NCI-H226 (cell line): ENCODE results near the gene RNF13.
A peak's percentile ranks its signal among the peaks of the same experiment; 100 is the strongest.

Source experiments
- DNase-seq: peaks from one replicate; pipeline ENCODE4 v3.0.0-alpha.2; 2015

RNF13 gene

GRCh38 chr3:149812606-149813366, at the start of gene RNF13:
TSS of gene RNF13 (plus strand) at chr3:149813215. CDS start at chr3:149846027, 32,812 bp downstream.
- peak; percentile 94 for DNase-seq

DNA sequence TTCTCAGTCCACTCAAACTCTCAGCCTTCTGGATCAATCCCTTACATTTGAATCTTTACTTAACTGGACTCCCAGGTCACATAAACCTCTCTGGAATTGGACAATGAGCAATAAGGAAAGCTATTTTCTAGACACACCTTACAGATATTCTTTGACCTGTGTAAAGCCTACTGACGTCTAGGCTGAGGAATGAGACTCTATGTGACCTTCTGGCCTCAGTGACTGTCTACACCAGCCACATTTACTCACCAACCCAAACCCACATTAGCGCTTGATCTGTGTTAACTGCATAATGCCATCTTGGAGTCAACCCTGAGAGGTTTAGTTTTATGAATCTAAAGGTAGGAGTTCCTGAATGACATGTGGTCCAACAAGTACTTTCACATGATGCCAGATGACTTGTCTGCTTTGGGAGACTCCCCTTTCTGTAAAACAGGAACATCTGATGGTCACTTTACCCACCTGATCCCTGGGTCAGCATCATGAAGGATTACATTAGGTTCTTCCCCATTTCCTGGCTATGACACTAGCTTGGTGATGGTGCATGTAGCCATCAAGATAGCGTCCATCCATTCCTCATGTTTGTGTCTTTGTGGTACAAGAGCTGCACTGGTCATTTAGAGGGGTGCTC, 49.3 kb upstream of the RNF13 start:
- no peak for DNase-seq

- DNase-seq = no peak
Measured at GRCh38 chr3:149764302-149764701, 48.7 kb upstream of the RNF13 start.

DNA sequence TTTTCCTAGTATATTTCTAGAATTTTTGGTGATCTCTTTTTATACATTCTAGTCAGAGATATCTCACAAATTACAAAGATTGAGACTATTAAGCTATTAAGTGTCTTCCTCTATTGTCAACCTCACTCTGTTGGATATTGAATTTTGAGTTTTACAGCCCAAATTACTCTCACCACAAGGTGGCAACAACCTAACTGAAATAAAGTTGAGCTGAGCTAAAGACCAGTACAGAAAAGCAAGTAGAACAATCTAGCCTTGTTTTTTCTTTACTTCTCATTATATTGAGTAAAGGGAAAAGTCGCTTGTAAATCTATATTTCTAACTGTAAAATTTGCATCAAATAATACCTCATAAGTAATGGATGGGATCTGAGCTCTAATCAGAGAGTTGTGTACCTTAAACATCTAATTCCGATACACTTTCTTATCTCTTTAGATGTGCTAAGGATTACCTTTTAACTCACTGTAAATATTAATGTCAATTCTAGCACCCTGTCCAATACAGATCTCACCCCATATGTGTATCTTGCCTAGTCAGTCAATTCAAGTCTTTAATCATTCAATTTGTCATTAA, 47.2 kb upstream of the RNF13 start:
- DNase-seq = peak; percentile 36

- no peak for DNase-seq
Measured at GRCh38 chr3:149767720-149768119, 45.3 kb upstream of the RNF13 start.

DNA sequence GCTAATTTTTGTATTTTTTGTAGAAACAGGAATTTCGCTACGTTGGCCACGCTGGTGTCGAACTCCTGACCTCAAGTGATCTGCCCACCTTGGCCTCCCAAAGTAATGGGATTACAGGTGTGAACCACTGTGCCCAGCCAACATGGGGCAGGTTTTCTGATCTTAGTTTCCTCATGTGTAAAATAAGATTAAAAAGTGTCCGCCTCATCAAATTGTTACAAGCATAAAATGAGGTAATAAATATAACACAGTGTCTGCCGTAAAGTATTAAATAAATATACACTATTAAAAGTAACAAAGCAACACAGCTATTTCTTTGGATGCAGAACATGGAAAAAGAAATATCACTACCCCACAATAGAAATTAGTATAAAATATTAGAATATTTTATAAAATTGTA, 44.3 kb upstream of the RNF13 start:
- no peak for DNase-seq

GRCh38 chr3:149770246-149770645, 42.8 kb upstream of the RNF13 start:
- DNase-seq = no peak

- no peak for DNase-seq
Measured at GRCh38 chr3:149771652-149772271, 41.3 kb upstream of the RNF13 start.

- peak; percentile 40 for DNase-seq
Measured at GRCh38 chr3:149772861-149773260, 40.2 kb upstream of the RNF13 start.

DNA sequence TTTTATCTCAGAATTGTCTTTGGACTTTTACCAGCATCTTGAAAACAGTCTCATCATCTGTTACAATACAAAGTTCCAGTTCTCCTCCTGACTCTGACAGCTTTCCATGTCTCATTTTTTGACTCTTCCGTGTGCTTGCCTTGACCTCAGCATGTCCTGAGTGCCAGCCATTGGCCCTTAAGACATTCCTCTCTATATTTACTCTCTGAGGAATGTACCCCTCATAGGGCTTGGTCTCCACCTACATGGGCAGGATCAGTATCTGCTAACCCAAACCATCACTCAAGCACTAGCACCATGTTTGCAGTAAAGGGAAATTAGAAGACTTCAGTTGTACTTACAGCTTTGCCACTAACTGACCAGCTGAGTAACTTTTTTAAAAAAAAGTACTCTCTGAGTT, 36.8 kb upstream of the RNF13 start:
- DNase-seq = no peak

GRCh38 chr3:149777414-149778214, 35.4 kb upstream of the RNF13 start:
- no peak for DNase-seq

GRCh38 chr3:149781211-149781610, 31.8 kb upstream of the RNF13 start:
- no peak for DNase-seq

- no peak for DNase-seq
Measured at GRCh38 chr3:149781741-149782140, 31.3 kb upstream of the RNF13 start.

GRCh38 chr3:149783576-149783975, 29.4 kb upstream of the RNF13 start:
- peak; percentile 81 for DNase-seq

DNA sequence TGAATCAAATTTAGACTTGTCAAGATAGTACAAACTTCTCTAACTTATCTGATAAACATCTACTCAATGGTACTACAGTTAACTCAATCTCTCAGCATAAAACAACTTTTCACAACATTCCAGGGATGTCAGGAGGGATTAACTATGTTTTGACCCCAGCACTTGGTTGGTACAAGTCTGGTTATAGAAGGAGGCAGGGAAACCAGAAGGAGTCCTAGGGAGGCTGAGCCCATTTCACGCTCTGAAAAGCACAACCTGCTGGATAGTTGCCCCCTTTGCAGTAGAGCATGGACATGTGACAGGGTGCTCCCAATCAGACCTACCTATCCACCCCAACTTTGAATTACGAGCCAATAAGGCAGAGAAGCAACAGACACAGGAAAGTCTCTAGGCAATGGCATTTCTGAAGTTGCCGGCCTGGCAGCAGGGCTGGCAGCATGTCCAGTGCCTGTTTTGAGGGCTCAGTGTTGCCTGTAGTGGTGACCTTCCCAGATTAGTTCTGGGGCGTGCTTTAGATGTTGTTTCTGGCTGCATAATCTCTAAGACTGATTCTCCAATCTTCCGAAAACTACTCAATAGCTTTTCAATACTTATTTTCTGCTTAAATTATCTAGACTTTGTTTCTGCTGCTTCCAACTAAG, 28.8 kb upstream of the RNF13 start:
- DNase-seq = peak; percentile 67

- DNase-seq = peak; percentile 33
Measured at GRCh38 chr3:149790268-149790667, 22.7 kb upstream of the RNF13 start.

DNA sequence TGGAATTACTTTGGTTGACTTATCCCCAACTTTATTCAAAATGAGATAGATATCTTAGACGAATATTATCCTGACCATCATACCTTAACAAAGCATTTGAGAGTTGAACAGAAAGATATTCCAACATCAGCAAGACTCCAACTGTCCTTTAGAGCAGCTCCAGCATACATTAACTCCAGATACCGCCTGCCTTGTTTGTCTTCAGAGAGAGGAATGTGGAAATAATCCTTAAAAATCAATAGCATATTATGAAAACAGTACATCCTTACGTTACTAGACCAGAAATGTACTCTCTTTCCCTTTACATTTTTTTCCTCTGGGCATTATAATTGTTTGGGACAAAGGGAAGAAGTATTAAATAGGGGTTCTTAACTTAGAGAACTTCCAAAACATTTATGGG, 22.3 kb upstream of the RNF13 start:
- no peak for DNase-seq

DNA sequence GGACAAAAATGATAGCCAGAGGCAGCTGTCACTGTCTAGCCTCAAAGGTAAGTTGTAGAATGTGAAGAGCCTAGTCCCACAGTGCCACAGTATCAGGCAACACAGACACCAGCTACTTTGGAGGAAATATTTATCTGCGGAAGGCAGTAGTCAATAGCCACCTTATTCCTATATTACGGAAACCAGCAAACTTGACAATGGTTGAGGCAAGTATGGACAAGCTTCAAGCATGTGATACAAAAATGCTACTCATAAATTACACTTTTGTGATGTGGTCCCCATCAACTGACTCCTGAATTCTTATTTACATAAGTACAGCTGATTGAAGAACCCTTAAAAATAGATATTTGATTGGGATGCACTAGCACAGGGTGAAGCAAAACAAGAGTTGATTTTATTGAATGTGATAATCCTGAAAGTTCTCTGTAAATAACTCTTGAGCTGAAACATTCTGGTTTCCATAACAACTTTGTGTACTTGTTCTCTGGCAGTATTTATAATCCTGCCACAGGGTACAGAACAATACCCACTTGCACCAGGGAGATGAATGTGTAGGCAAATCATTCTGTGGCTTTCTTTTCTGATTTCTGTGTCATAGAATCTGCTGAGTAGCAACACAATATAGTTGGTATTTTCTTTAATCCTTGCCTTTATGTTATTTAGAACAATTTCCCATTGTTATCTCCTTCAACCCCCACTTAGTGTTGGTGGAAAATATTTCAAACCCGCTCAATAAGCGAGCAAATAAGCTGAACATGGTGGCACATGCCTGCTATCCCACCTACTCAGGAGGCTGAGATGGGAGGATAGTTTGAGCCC, 20.4 kb upstream of the RNF13 start, which contains the start of gene ANKUB1:
TSS of gene ANKUB1 (minus strand) at position 103 of the 819 bp plus-strand sequence. CDS start 188 bp downstream, outside the sequence.
- DNase-seq = no peak

GRCh38 chr3:149796026-149796425, 17.0 kb upstream of the RNF13 start:
- DNase-seq = no peak

DNA sequence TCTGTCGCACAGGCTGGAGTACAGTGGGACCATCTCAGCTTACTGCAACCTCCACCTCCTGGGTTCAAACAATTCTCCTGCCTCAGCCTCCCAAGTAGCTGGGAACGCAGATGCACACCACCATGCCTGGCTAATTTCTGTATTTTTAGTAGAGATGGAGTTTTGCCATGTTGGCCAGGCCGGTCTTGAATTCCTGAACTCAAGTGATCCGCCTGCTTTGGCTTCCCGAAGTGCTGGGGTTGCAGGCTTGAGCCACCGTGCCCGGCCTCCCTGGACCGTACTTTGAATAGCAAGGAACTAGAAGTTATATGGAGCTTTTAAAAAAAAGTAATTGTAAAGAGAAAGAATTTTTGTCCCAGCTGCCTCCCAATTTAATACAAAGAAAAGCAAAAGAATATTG, 12.3 kb upstream of the RNF13 start:
- no peak for DNase-seq

GRCh38 chr3:149801195-149801594, 11.8 kb upstream of the RNF13 start:
- DNase-seq = no peak
